T-helper 17 cell (primary cell): ENCODE results near the gene NPIPA1. TPM values are rescaled to one million over a fixed set of nuclear protein-coding genes. Genes with fewer than 3 reads are reported as not detected.
"Not testable (repeated sequence)": the region's sequence is repeated elsewhere in the genome, so short reads cannot be mapped to it uniquely, and the experiment has no call there.

ENCODE experiments used
- ATAC-seq: fragments of 150-1000 bp; cut with Tn5 transposase; 2 replicates; pipeline ENCODE4 v1.10.0; 2021; ENCODE audit warnings: mild to moderate bottlenecking, moderate library complexity
- DNase-seq, 3 donors: peaks; one replicate each; pipeline versions ENCODE4 v3.0.0 to v3.0.0-alpha.2; 2020 to 2021
- H3K9me3 ChIP-seq: one replicate; pipeline ENCODE4 v1.7.0; 2013; ENCODE audit warnings: low read length, mild to moderate bottlenecking; ENCODE audit not compliant: control insufficient read depth, poor library complexity, severe bottlenecking
- H3K27ac Mint-ChIP-seq: one replicate; pipeline ENCODE4 v1.8.0; 2022; ENCODE audit warnings: mild to moderate bottlenecking, moderate library complexity, mixed read lengths
- H3K27me3 Mint-ChIP-seq: one replicate; pipeline ENCODE4 v1.8.0; 2022; ENCODE audit warnings: mixed read lengths
- H3K36me3 Mint-ChIP-seq: one replicate; pipeline ENCODE4 v1.8.0; 2022; ENCODE audit warnings: low read depth, mixed read lengths
- H3K4me1 Mint-ChIP-seq: one replicate; pipeline ENCODE4 v1.8.0; 2022; ENCODE audit warnings: mild to moderate bottlenecking, mixed read lengths
- H3K4me3 Mint-ChIP-seq: one replicate; pipeline ENCODE4 v1.8.0; 2022; ENCODE audit warnings: mild to moderate bottlenecking, moderate library complexity, mixed read lengths
- total RNA-seq, 4 donors: library from RNA in 2 of 4; stranded (reverse) in 2 of 4; gene quantifications; one replicate each; pipeline ENCODE4 v1.2.3 and lab custom pipeline; 2022 to 2026

NPIPA1 gene
- total RNA-seq, 2 donors from 2014 or later = 89.9 to 101 TPM

- no peak overlapping the region for H3K4me3 Mint-ChIP-seq
- H3K27ac Mint-ChIP-seq = peak overlapping the region; percentile 82
- ATAC-seq = no peak
- H3K36me3 Mint-ChIP-seq = peaks cover 2% of the 10 kb centered on the region
- peaks cover 4% of the 10 kb centered on the region for H3K4me1 Mint-ChIP-seq
- peaks cover 8% of the 10 kb centered on the region for H3K27me3 Mint-ChIP-seq
- no peak for DNase-seq
- H3K9me3 ChIP-seq = no peaks in the 10 kb centered on the region
These were observed 18.4 kb downstream of the NPIPA1 start for GRCh38 chr16:14955546-14956231.

GRCh38 chr16:14957576-14958322 lies 20.5 kb downstream of the NPIPA1 start:
- no peak overlapping the region for H3K4me3 Mint-ChIP-seq
- H3K36me3 Mint-ChIP-seq = peaks cover 2% of the 10 kb centered on the region
- H3K9me3 ChIP-seq = no peaks in the 10 kb centered on the region
- H3K4me1 Mint-ChIP-seq = peaks cover 4% of the 10 kb centered on the region
- DNase-seq (no peak), ATAC-seq (no peak)
- peak overlapping the region; percentile 14 for H3K27ac Mint-ChIP-seq
- H3K27me3 Mint-ChIP-seq = peaks cover 18% of the 10 kb centered on the region

GRCh38 chr16:14958323-14958600 lies 21.0 kb downstream of the NPIPA1 start:
- ATAC-seq = no peak
- H3K4me1 Mint-ChIP-seq = peaks cover 4% of the 10 kb centered on the region

GRCh38 chr16:14958970-14959369 lies 21.7 kb downstream of the NPIPA1 start:
- peaks cover 6% of the 10 kb centered on the region for H3K36me3 Mint-ChIP-seq
- peaks cover 4% of the 10 kb centered on the region for H3K4me1 Mint-ChIP-seq
- H3K27ac Mint-ChIP-seq = no peak overlapping the region
- peaks cover 18% of the 10 kb centered on the region for H3K27me3 Mint-ChIP-seq
- H3K9me3 ChIP-seq = no peaks in the 10 kb centered on the region
- H3K4me3 Mint-ChIP-seq = no peak overlapping the region
- DNase-seq = no peak
- ATAC-seq = no peak

More at GRCh38 chr16:14958323-14958600, 21.0 kb downstream of the NPIPA1 start:
- Mint-ChIP-seq H3K27me3 (peaks cover 18% of the 10 kb centered on the region), H3K27ac (no peak overlapping the region), H3K4me3 (no peak overlapping the region), H3K36me3 (peaks cover 4% of the 10 kb centered on the region)
- no peak for DNase-seq
- H3K9me3 ChIP-seq = no peaks in the 10 kb centered on the region

- Mint-ChIP-seq H3K4me3 (no peak overlapping the region), H3K27ac (no peak overlapping the region), H3K27me3 (peaks cover 18% of the 10 kb centered on the region), H3K4me1 (peaks cover 4% of the 10 kb centered on the region), H3K36me3 (peaks cover 6% of the 10 kb centered on the region)
- ATAC-seq = no peak
- no peaks in the 10 kb centered on the region for H3K9me3 ChIP-seq
- no peak for DNase-seq
These were observed 24.4 kb downstream of the NPIPA1 start for GRCh38 chr16:14961405-14962186.

- ATAC-seq (no peak), DNase-seq (no peak)
- Mint-ChIP-seq H3K4me1 (peaks cover 2% of the 10 kb centered on the region), H3K27ac (no peak overlapping the region), H3K36me3 (peaks cover 4% of the 10 kb centered on the region), H3K4me3 (no peak overlapping the region), H3K27me3 (peaks cover 11% of the 10 kb centered on the region)
- no peaks in the 10 kb centered on the region for H3K9me3 ChIP-seq
These were observed 26.3 kb downstream of the NPIPA1 start for GRCh38 chr16:14963281-14964173.

- Mint-ChIP-seq H3K4me1 (peaks cover 2% of the 10 kb centered on the region), H3K36me3 (peaks cover 4% of the 10 kb centered on the region)
These were observed 28.1 kb downstream of the NPIPA1 start for GRCh38 chr16:14965328-14965727.

GRCh38 chr16:14969795-14970194 lies 32.6 kb downstream of the NPIPA1 start:
- not testable (repeated sequence) for H3K36me3 Mint-ChIP-seq, H3K27me3 Mint-ChIP-seq, DNase-seq, H3K4me3 Mint-ChIP-seq, H3K4me1 Mint-ChIP-seq, H3K27ac Mint-ChIP-seq, H3K9me3 ChIP-seq, ATAC-seq

More at GRCh38 chr16:14965328-14965727, 28.1 kb downstream of the NPIPA1 start:
- H3K27ac Mint-ChIP-seq = no peak overlapping the region
- no peak overlapping the region for H3K4me3 Mint-ChIP-seq
- H3K27me3 Mint-ChIP-seq = peaks cover 11% of the 10 kb centered on the region
- ATAC-seq = no peak
- DNase-seq = no peak
- H3K9me3 ChIP-seq = no peaks in the 10 kb centered on the region

- H3K9me3 ChIP-seq, H3K27ac Mint-ChIP-seq, DNase-seq, H3K36me3 Mint-ChIP-seq, H3K4me1 Mint-ChIP-seq, H3K4me3 Mint-ChIP-seq, ATAC-seq, H3K27me3 Mint-ChIP-seq: not testable (repeated sequence)
These were observed 34.5 kb downstream of the NPIPA1 start for GRCh38 chr16:14971621-14972228.

GRCh38 chr16:14973785-14974322 lies 36.6 kb downstream of the NPIPA1 start:
- not testable (repeated sequence) for H3K4me1 Mint-ChIP-seq, H3K27ac Mint-ChIP-seq, H3K27me3 Mint-ChIP-seq

GRCh38 chr16:14974331-14974655 lies 37.0 kb downstream of the NPIPA1 start:
- H3K4me1 Mint-ChIP-seq, ATAC-seq: not testable (repeated sequence)
- H3K27ac Mint-ChIP-seq = peak overlapping the region; percentile 41

More at GRCh38 chr16:14973785-14974322, 36.6 kb downstream of the NPIPA1 start:
- not testable (repeated sequence) for DNase-seq, ATAC-seq, H3K4me3 Mint-ChIP-seq, H3K36me3 Mint-ChIP-seq, H3K9me3 ChIP-seq

GRCh38 chr16:14974656-14975417 lies 37.6 kb downstream of the NPIPA1 start, which contains the start of gene PDXDC1:
TSS of gene PDXDC1 (plus strand) at chr16:14975026. CDS start at chr16:14975200, 174 bp downstream.
- ATAC-seq = peak; percentile 96
- not testable (repeated sequence) for H3K27me3 Mint-ChIP-seq, H3K36me3 Mint-ChIP-seq, H3K9me3 ChIP-seq, H3K4me1 Mint-ChIP-seq
- peak within 1 kb of the TSS; percentile 41 for H3K27ac Mint-ChIP-seq
- peak within 1 kb of the TSS; percentile 89 for H3K4me3 Mint-ChIP-seq
- DNase-seq = peak; percentile 97 to 99 (median 98)

More at GRCh38 chr16:14974331-14974655, 37.0 kb downstream of the NPIPA1 start:
- H3K9me3 ChIP-seq, DNase-seq, H3K27me3 Mint-ChIP-seq, H3K36me3 Mint-ChIP-seq: not testable (repeated sequence)
- peak overlapping the region; percentile 83 for H3K4me3 Mint-ChIP-seq
